HepG2 (cell line): ENCODE measurements around the gene ASTN2. TPM values are rescaled to one million over a fixed set of nuclear protein-coding genes. Genes with fewer than 3 reads are reported as not detected.

Source experiments
- ATAC-seq: fragments of 200-7000 bp; cut with Tn5 transposase; 3 replicates; pipeline ENCODE4 v1.9.1; 2020; ENCODE audit warnings: mild to moderate bottlenecking, moderate library complexity
- BruUV-seq: library from RNA; stranded (reverse); fragments of 400-500 nt; replicated peaks from 2 replicates; lab custom pipeline; 2021; lab: Mats Ljungman, UMichigan
- CTCF ChIA-PET: fragments of 300-600 bp; formaldehyde crosslinking; extraction: SDS; loops from one replicate; lab custom pipeline; 2021; ENCODE audit warnings: low total read pairs, inconsistent platforms, low intra/inter-chr PET ratio; lab: Yijun Ruan, JAX
- POLR2A ChIA-PET: fragments of 350-600 bp; sonication (Branson Sonifier 250); formaldehyde crosslinking; loops from one replicate; lab custom pipeline; 2020; ENCODE audit warnings: antibody characterized with exemption, inconsistent platforms; lab: Yijun Ruan, JAX
- DNase-seq: peaks from one replicate; pipeline ENCODE4 v3.0.0-alpha.2; 2015; ENCODE audit warnings: low spot score
- FAIRE-seq: peaks from 3 replicates; lab custom pipeline; 2011; peaks lifted over from hg19 to GRCh38; lab: Jason Lieb, UNC
- H2AFZ ChIP-seq: one replicate; pipeline ENCODE4 v1.6.1; 2011; ENCODE audit warnings: low read length, inconsistent platforms
- H3K27ac ChIP-seq: fragments of 300-600 bp; 3 replicates; pipeline ENCODE4 v1.8.0; 2011; ENCODE audit warnings: mixed run types, mild to moderate bottlenecking, mixed read lengths, low read length, inconsistent platforms; ENCODE audit not compliant: insufficient read depth; ENCODE audit errors: extremely low read length
- H3K27me3 ChIP-seq, 2 experiments: fragments of 200-600 bp in 1 of 2; 2 replicates in 1 of 2; 3 replicates in 1 of 2; pipeline versions ENCODE4 v1.6.0 to v1.8.0; 2011; ENCODE audit warnings: low read length in 2 of 2, mild to moderate bottlenecking in 2 of 2, moderate library complexity in 2 of 2, inconsistent platforms in 1 of 2; ENCODE audit not compliant: insufficient read depth in 2 of 2, control insufficient read depth in 1 of 2
- H3K36me3 ChIP-seq, 2 experiments: fragments of 200-600 bp in 1 of 2; replicated peaks in 1 of 2; 2 replicates in 1 of 2; 3 replicates in 1 of 2; pipeline versions ENCODE4 v1.5.1 to v1.8.0; 2011; ENCODE audit warnings: low read length in 2 of 2, inconsistent platforms in 1 of 2; ENCODE audit not compliant: insufficient read depth in 2 of 2, control insufficient read depth in 1 of 2
- H3K4me1 ChIP-seq: 2 replicates; pipeline ENCODE4 v1.5.1; 2012; ENCODE audit warnings: low read length, inconsistent platforms; ENCODE audit not compliant: insufficient read depth
- H3K4me2 ChIP-seq: 2 replicates; pipeline ENCODE4 v1.6.0; 2011; ENCODE audit warnings: low read depth, low read length, inconsistent platforms
- H3K4me3 ChIP-seq, 3 experiments: fragments of 200-600 bp in 1 of 3; sonication (generic), shearing (Covaris generic) in 1 of 3; replicated peaks in 1 of 3; 2 replicates each; pipeline ENCODE4 v1.5.1; 2011 to 2016; ENCODE audit warnings: low read length in 3 of 3, inconsistent platforms in 2 of 3, low read depth in 2 of 3, mild to moderate bottlenecking in 2 of 3, control low read depth in 1 of 3, mixed read lengths in 1 of 3; ENCODE audit not compliant: insufficient read depth in 1 of 3
- H3K79me2 ChIP-seq: one replicate; pipeline ENCODE4 v1.6.1; 2011; ENCODE audit warnings: low read length, inconsistent platforms; ENCODE audit not compliant: insufficient read depth
- H3K9ac ChIP-seq: 2 replicates; pipeline ENCODE4 v1.6.0; 2011; ENCODE audit warnings: mild to moderate bottlenecking, low read depth, low read length, inconsistent platforms; ENCODE audit not compliant: insufficient read depth
- H3K9me3 ChIP-seq: 2 replicates; pipeline ENCODE4 v1.5.1; 2012; ENCODE audit warnings: mild to moderate bottlenecking, low read length
- H4K20me1 ChIP-seq: 2 replicates; pipeline ENCODE4 v1.6.0; 2011; ENCODE audit warnings: inconsistent platforms, mild to moderate bottlenecking, low read length, moderate library complexity; ENCODE audit not compliant: insufficient read depth
- BCL3 ChIP-seq: sonication (generic); formaldehyde crosslinking; IDR thresholded peaks from 2 replicates; pipeline ENCODE4 v1.5.1; 2020; ENCODE audit warnings: mild to moderate bottlenecking, missing genetic modification reagents, moderate library complexity
- ZC3H13 ChIP-seq: sonication (generic); formaldehyde crosslinking; IDR thresholded peaks from 2 replicates; pipeline ENCODE4 v1.8.1; 2023; ENCODE audit warnings: mild to moderate bottlenecking, missing genetic modification reagents, moderate library complexity
- ZNF12 ChIP-seq: sonication (generic); formaldehyde crosslinking; IDR thresholded peaks from 2 replicates; pipeline ENCODE4 v1.5.0; 2020; ENCODE audit warnings: missing genetic modification reagents
- ZNF138 ChIP-seq: sonication (generic); formaldehyde crosslinking; IDR thresholded peaks from 2 replicates; pipeline ENCODE4 v1.5.0; 2020; ENCODE audit warnings: mild to moderate bottlenecking, low read depth, missing genetic modification reagents
- ZNF251 ChIP-seq: sonication (generic); formaldehyde crosslinking; IDR thresholded peaks from 2 replicates; pipeline ENCODE4 v1.9.0; 2021; ENCODE audit warnings: mild to moderate bottlenecking, missing genetic modification reagents
- ZNF577 ChIP-seq: sonication (generic); formaldehyde crosslinking; IDR thresholded peaks from 2 replicates; pipeline ENCODE4 v1.4.0; 2020; ENCODE audit warnings: mild to moderate bottlenecking, low read depth, missing genetic modification reagents, borderline replicate concordance
- WGBS: methylation state at CpG from one replicate; pipeline ENCODE4 v1.1.6; 2017; ENCODE audit warnings: low lambda C conversion rate; 5-methylcytosine and 5-hydroxymethylcytosine counted together
- in situ Hi-C: cut with HindIII; loops from 2 replicates; pipeline ENCODE4 v1.10.0; 2017; ENCODE audit warnings: low pct_unique_long_range_greater_than_20kb; ENCODE audit not compliant: extremely low pct_ligation_motif_present
- intact Hi-C: fragments of 100-400 bp; cut with micrococcal nuclease; formaldehyde crosslinking; loops from one replicate; pipeline ENCODE4 v1.10.0; 2022; ENCODE audit not compliant: unreplicated experiment
- polyA plus RNA-seq, 8 experiments: library from polyadenylated mRNA; depleted of rRNA in 3 of 8; stranded (reverse) in 7 of 8; unstranded in 1 of 8; fragments of >200 nt; fragmentation: Illumina TruSeq in 4 of 8; extraction: Trizol in 4 of 8; gene quantifications; 2 replicates each; pipeline versions ENCODE4 v1.2.1 to v1.2.3, GENCODE V29; 2011 to 2016; ENCODE audit warnings: low read depth in 4 of 8, missing spikeins in 1 of 8, mixed read lengths in 1 of 8; ENCODE audit not compliant: insufficient read depth in 1 of 8
- total RNA-seq, 5 experiments: library from RNA; depleted of rRNA; stranded (reverse); fragments of >200 nt; fragmentation: Illumina TruSeq; extraction: Trizol; gene quantifications; 2 replicates each; pipeline ENCODE4 v1.2.3, GENCODE V29; 2016; ENCODE audit warnings: low read depth in 1 of 5

Gene ASTN2
- total and polyA plus RNA-seq, 2 of the 13 experiments (the other 11 are each of a cell fraction or from before 2014, with no cell fraction given): 5.2 to 13.5 TPM

- Histone ChIP-seq H3K4me2 (no peak overlapping the region), H3K4me3 (no peak overlapping the region), H3K79me2 (no peaks in the 10 kb centered on the region), H2AFZ (no peak overlapping the region), H3K9ac (no peak overlapping the region), H3K4me1 (no peaks in the 10 kb centered on the region), H4K20me1 (no peaks in the 10 kb centered on the region), H3K27ac (no peak overlapping the region), H3K27me3 (no peaks in the 10 kb centered on the region), H3K36me3 (no peaks in the 10 kb centered on the region), H3K9me3 (no peaks in the 10 kb centered on the region)
- no TSS peak for BruUV-seq
- CTCF ChIA-PET: no interaction called here
- FAIRE-seq (no peak), DNase-seq (no peak), ATAC-seq (no peak)
- in situ Hi-C loops (no loop called here), intact Hi-C loops (no loop called here)
- POLR2A ChIA-PET: no interaction called here
- WGBS: 0% methylated on average over 4 of the region's 4 CpGs
- TF ChIP-seq ZNF577 (no peak), ZC3H13 (CRISPR knock-in tag) (no peak), ZNF251 (CRISPR knock-in tag) (no peak), BCL3 (CRISPR knock-in tag) (no peak)
These were observed 486.0 kb downstream of the ASTN2 start for GRCh38 chr9:116928884-116929283.

GRCh38 chr9:116928289-116928688 lies 486.6 kb downstream of the ASTN2 start:
- DNase-seq (no peak), ATAC-seq (no peak), FAIRE-seq (no peak)
- 0% methylated on average over 2 of the region's 2 CpGs for WGBS
- Histone ChIP-seq H4K20me1 (no peaks in the 10 kb centered on the region), H3K36me3 (no peaks in the 10 kb centered on the region), H3K9ac (no peak overlapping the region), H3K4me2 (no peak overlapping the region), H3K9me3 (no peaks in the 10 kb centered on the region), H3K4me1 (no peaks in the 10 kb centered on the region), H3K27me3 (no peaks in the 10 kb centered on the region), H3K4me3 (no peak overlapping the region), H2AFZ (no peak overlapping the region), H3K79me2 (no peaks in the 10 kb centered on the region), H3K27ac (no peak overlapping the region)
- in situ Hi-C loops: no loop called here
- ChIA-PET CTCF (no interaction called here), POLR2A (no interaction called here)
- TF ChIP-seq ZNF12 (CRISPR knock-in tag) (peak; percentile 71), ZNF138 (CRISPR knock-in tag) (no peak)
- intact Hi-C loops: no loop called here
- no TSS peak for BruUV-seq
